HepG2 (cell line): ENCODE results near the gene NGFR. TPM values are rescaled to one million over a fixed set of nuclear protein-coding genes. Genes with fewer than 3 reads are reported as not detected.

ENCODE experiments used
- ATAC-seq: fragments of 200-7000 bp; cut with Tn5 transposase; 3 replicates; pipeline ENCODE4 v1.9.1; 2020; ENCODE audit warnings: mild to moderate bottlenecking, moderate library complexity
- BruUV-seq: library from RNA; stranded (reverse); fragments of 400-500 nt; replicated peaks from 2 replicates; lab custom pipeline; 2021; lab: Mats Ljungman, UMichigan
- CTCF ChIA-PET: fragments of 300-600 bp; formaldehyde crosslinking; extraction: SDS; loops from one replicate; lab custom pipeline; 2021; ENCODE audit warnings: low total read pairs, inconsistent platforms, low intra/inter-chr PET ratio; lab: Yijun Ruan, JAX
- POLR2A ChIA-PET: fragments of 350-600 bp; sonication (Branson Sonifier 250); formaldehyde crosslinking; loops from one replicate; lab custom pipeline; 2020; ENCODE audit warnings: antibody characterized with exemption, inconsistent platforms; lab: Yijun Ruan, JAX
- DNase-seq: peaks from one replicate; pipeline ENCODE4 v3.0.0-alpha.2; 2015; ENCODE audit warnings: low spot score
- FAIRE-seq: peaks from 3 replicates; lab custom pipeline; 2011; peaks lifted over from hg19 to GRCh38; lab: Jason Lieb, UNC
- H2AFZ ChIP-seq: one replicate; pipeline ENCODE4 v1.6.1; 2011; ENCODE audit warnings: low read length, inconsistent platforms
- H3K27ac ChIP-seq: fragments of 300-600 bp; 3 replicates; pipeline ENCODE4 v1.8.0; 2011; ENCODE audit warnings: mixed run types, mild to moderate bottlenecking, mixed read lengths, low read length, inconsistent platforms; ENCODE audit not compliant: insufficient read depth; ENCODE audit errors: extremely low read length
- H3K27me3 ChIP-seq, 2 experiments: fragments of 200-600 bp in 1 of 2; 2 replicates in 1 of 2; 3 replicates in 1 of 2; pipeline versions ENCODE4 v1.6.0 to v1.8.0; 2011; ENCODE audit warnings: low read length in 2 of 2, mild to moderate bottlenecking in 2 of 2, moderate library complexity in 2 of 2, inconsistent platforms in 1 of 2; ENCODE audit not compliant: insufficient read depth in 2 of 2, control insufficient read depth in 1 of 2
- H3K36me3 ChIP-seq, 2 experiments: fragments of 200-600 bp in 1 of 2; replicated peaks in 1 of 2; 2 replicates in 1 of 2; 3 replicates in 1 of 2; pipeline versions ENCODE4 v1.5.1 to v1.8.0; 2011; ENCODE audit warnings: low read length in 2 of 2, inconsistent platforms in 1 of 2; ENCODE audit not compliant: insufficient read depth in 2 of 2, control insufficient read depth in 1 of 2
- H3K4me1 ChIP-seq: 2 replicates; pipeline ENCODE4 v1.5.1; 2012; ENCODE audit warnings: low read length, inconsistent platforms; ENCODE audit not compliant: insufficient read depth
- H3K4me2 ChIP-seq: 2 replicates; pipeline ENCODE4 v1.6.0; 2011; ENCODE audit warnings: low read depth, low read length, inconsistent platforms
- H3K4me3 ChIP-seq, 3 experiments: fragments of 200-600 bp in 1 of 3; sonication (generic), shearing (Covaris generic) in 1 of 3; replicated peaks in 1 of 3; 2 replicates each; pipeline ENCODE4 v1.5.1; 2011 to 2016; ENCODE audit warnings: low read length in 3 of 3, inconsistent platforms in 2 of 3, low read depth in 2 of 3, mild to moderate bottlenecking in 2 of 3, control low read depth in 1 of 3, mixed read lengths in 1 of 3; ENCODE audit not compliant: insufficient read depth in 1 of 3
- H3K79me2 ChIP-seq: one replicate; pipeline ENCODE4 v1.6.1; 2011; ENCODE audit warnings: low read length, inconsistent platforms; ENCODE audit not compliant: insufficient read depth
- H3K9ac ChIP-seq: 2 replicates; pipeline ENCODE4 v1.6.0; 2011; ENCODE audit warnings: mild to moderate bottlenecking, low read depth, low read length, inconsistent platforms; ENCODE audit not compliant: insufficient read depth
- H3K9me3 ChIP-seq: 2 replicates; pipeline ENCODE4 v1.5.1; 2012; ENCODE audit warnings: mild to moderate bottlenecking, low read length
- H4K20me1 ChIP-seq: 2 replicates; pipeline ENCODE4 v1.6.0; 2011; ENCODE audit warnings: inconsistent platforms, mild to moderate bottlenecking, low read length, moderate library complexity; ENCODE audit not compliant: insufficient read depth
- DPF2 ChIP-seq: sonication (generic); formaldehyde crosslinking; IDR thresholded peaks from 2 replicates; pipeline ENCODE4 v1.4.0; 2020; ENCODE audit warnings: mild to moderate bottlenecking, low read depth, missing genetic modification reagents, borderline replicate concordance
- FOXO1 ChIP-seq: sonication (generic); formaldehyde crosslinking; IDR thresholded peaks from 2 replicates; pipeline ENCODE4 v1.4.0; 2020; ENCODE audit warnings: missing genetic modification reagents
- KLF13 ChIP-seq: sonication (generic); formaldehyde crosslinking; IDR thresholded peaks from 2 replicates; pipeline ENCODE4 v1.4.0; 2020; ENCODE audit warnings: mild to moderate bottlenecking, missing genetic modification reagents
- MAF1 ChIP-seq: sonication (generic); formaldehyde crosslinking; IDR thresholded peaks from 2 replicates; pipeline ENCODE4 v1.5.0; 2020; ENCODE audit warnings: missing genetic modification reagents, borderline replicate concordance
- PITX1 ChIP-seq: sonication (generic); formaldehyde crosslinking; IDR thresholded peaks from 2 replicates; pipeline ENCODE4 v1.5.1; 2020; ENCODE audit warnings: mild to moderate bottlenecking, missing genetic modification reagents
- YEATS4 ChIP-seq: sonication (generic); formaldehyde crosslinking; IDR thresholded peaks from 2 replicates; pipeline ENCODE4 v1.4.0; 2020; ENCODE audit warnings: missing genetic modification reagents, borderline replicate concordance
- ZFP37 ChIP-seq: sonication (generic); formaldehyde crosslinking; IDR thresholded peaks from 2 replicates; pipeline ENCODE4 v1.4.0; 2020; ENCODE audit warnings: missing genetic modification reagents, borderline replicate concordance
- ZNF230 ChIP-seq: sonication (generic); formaldehyde crosslinking; IDR thresholded peaks from 2 replicates; pipeline ENCODE4 v1.4.0; 2020; ENCODE audit warnings: mild to moderate bottlenecking, missing genetic modification reagents
- ZNF564 ChIP-seq: sonication (generic); formaldehyde crosslinking; IDR thresholded peaks from 2 replicates; pipeline ENCODE4 v1.8.1; 2023; ENCODE audit warnings: mild to moderate bottlenecking, missing genetic modification reagents
- ZNF629 ChIP-seq: sonication (generic); formaldehyde crosslinking; conservative IDR thresholded peaks from 2 replicates; pipeline ENCODE4 v1.5.0; 2020; ENCODE audit warnings: missing genetic modification reagents
- WGBS: methylation state at CpG from one replicate; pipeline ENCODE4 v1.1.6; 2017; ENCODE audit warnings: low lambda C conversion rate; 5-methylcytosine and 5-hydroxymethylcytosine counted together
- in situ Hi-C: cut with HindIII; loops from 2 replicates; pipeline ENCODE4 v1.10.0; 2017; ENCODE audit warnings: low pct_unique_long_range_greater_than_20kb; ENCODE audit not compliant: extremely low pct_ligation_motif_present
- intact Hi-C: fragments of 100-400 bp; cut with micrococcal nuclease; formaldehyde crosslinking; loops from one replicate; pipeline ENCODE4 v1.10.0; 2022; ENCODE audit not compliant: unreplicated experiment
- polyA plus RNA-seq, 8 experiments: library from polyadenylated mRNA; depleted of rRNA in 3 of 8; stranded (reverse) in 7 of 8; unstranded in 1 of 8; fragments of >200 nt; fragmentation: Illumina TruSeq in 4 of 8; extraction: Trizol in 4 of 8; gene quantifications; 2 replicates each; pipeline versions ENCODE4 v1.2.1 to v1.2.3, GENCODE V29; 2011 to 2016; ENCODE audit warnings: low read depth in 4 of 8, missing spikeins in 1 of 8, mixed read lengths in 1 of 8; ENCODE audit not compliant: insufficient read depth in 1 of 8
- total RNA-seq, 5 experiments: library from RNA; depleted of rRNA; stranded (reverse); fragments of >200 nt; fragmentation: Illumina TruSeq; extraction: Trizol; gene quantifications; 2 replicates each; pipeline ENCODE4 v1.2.3, GENCODE V29; 2016; ENCODE audit warnings: low read depth in 1 of 5
- TF ChIP-seq, protein P1 (sequence below): sonication (generic); formaldehyde crosslinking; IDR thresholded peaks from 2 replicates; pipeline ENCODE4 v1.5.0; 2020; ENCODE audit warnings: mild to moderate bottlenecking, missing genetic modification reagents, borderline replicate concordance

Gene NGFR
- total and polyA plus RNA-seq, 2 of the 13 experiments (the other 11 are each of a cell fraction or from before 2014, with no cell fraction given) = 1.1 to 1.8 TPM

DNA sequence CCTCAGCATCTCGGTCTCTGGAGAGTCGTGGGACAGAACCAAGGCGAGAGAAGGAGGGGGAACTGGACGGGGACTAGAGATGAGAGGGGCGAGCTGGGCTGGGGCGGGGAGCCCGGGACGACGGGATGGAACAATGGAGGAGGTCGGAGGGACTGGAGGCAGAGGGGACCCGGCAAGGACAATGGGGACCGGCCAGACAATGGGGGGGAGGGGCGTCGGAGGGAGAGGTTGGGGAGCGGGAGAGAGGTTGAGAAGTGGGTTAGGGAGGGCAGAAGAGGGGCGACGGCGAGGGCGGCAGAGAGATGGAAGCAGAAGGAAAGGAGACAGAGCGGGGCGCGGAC is 719 bp downstream of the NGFR start:
- Histone ChIP-seq H3K9me3 (no peaks in the 10 kb centered on the region), H3K27me3 (peaks cover 22 to 83% of the 10 kb centered on the region in 2 experiments), H3K4me2 (0 out of 2 replicates have a peak overlapping the region, but pooled peaks have one; percentile 74), H3K27ac (no peak overlapping the region), H3K9ac (no peak overlapping the region), H4K20me1 (no peaks in the 10 kb centered on the region; the same call in 1 of the 2 replicates), H2AFZ (no peak overlapping the region), H3K4me3 (peak overlapping the region in 1 of 3 experiments; percentile 70; a peak in 1 of 6 replicates), H3K4me1 (peaks cover 25% of the 10 kb centered on the region), H3K36me3 (no peaks in the 10 kb centered on the region)
- in situ Hi-C loops = loop anchor here (5.0 kb wide), 2 partner anchors 56 to 59 kb away; no protein-coding TSS in a partner anchor
- POLR2A ChIA-PET = interaction anchor here (1.0 kb wide), 1 partner anchor 20 kb away, joined by 5 read pairs; no protein-coding TSS in a partner anchor
- BruUV-seq = no TSS peak
- no peak for FAIRE-seq
- no peak for ATAC-seq
- CTCF ChIA-PET = interaction anchor here (0.8 to 3.3 kb wide), 5 partner anchors 52 to 88 kb away, joined by 3 to 23 read pairs (median 4); no protein-coding TSS in a partner anchor
- TF ChIP-seq KLF13 (CRISPR knock-in tag) = no peak
- 0 out of 2 replicates have a peak, but pooled peaks have one; percentile 9 for TF ChIP-seq ZNF230
- TF ChIP-seq, all 625 proteins: peak for 1
- no peak for DNase-seq
- WGBS = 25% methylated on average over 22 of the region's 22 CpGs
- intact Hi-C loops = loop anchor here (1.0 to 10.0 kb wide), 4 partner anchors 53 to 1511 kb away; no protein-coding TSS in a partner anchor
- H3K79me2 ChIP-seq = no peaks in the 10 kb centered on the region

DNA sequence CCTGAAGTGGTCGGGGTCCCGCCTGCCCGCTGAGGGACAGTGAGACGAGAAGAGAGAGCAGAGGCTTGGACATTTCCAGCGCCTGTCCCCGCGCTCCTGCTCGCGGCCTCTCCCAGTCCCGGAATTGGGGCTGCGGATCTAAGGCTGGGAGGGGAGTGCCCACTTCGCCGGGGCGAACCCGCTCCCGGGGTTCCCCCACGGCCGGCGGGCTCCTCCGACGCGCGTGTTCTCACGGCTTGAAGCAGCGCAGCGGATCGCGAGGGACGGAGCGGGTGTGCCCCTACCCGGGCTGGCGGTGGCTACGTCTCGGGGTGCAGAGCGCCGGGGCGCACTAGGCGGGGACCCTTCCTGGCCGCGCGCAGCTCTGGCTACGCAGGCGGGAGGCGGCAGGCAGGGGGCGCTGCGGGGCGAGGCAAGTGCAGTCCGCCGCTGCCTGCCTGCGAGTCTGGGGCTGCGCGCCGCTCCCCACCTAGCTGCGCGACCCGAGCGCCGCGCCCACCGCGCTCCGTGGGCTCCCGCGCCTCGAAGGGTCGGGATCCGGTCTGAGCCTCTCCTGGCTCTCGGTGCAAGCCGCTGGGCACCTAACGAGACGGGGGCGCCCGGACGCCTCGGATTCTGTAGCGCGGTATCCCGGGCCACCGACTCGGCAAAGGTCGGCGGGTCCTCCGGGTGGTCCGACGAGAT is 1.2 kb downstream of the NGFR start:
- Histone ChIP-seq H3K9ac (no peak overlapping the region), H3K27ac (no peak overlapping the region), H3K36me3 (no peaks in the 10 kb centered on the region), H3K9me3 (no peaks in the 10 kb centered on the region), H3K4me3 (peak overlapping the region; percentile 44 to 70 (median 55); a peak in 5 of 6 replicates), H3K27me3 (peaks cover 22 to 83% of the 10 kb centered on the region in 2 experiments), H4K20me1 (no peaks in the 10 kb centered on the region; the same call in 1 of the 2 replicates), H3K79me2 (no peaks in the 10 kb centered on the region), H3K4me1 (peaks cover 25% of the 10 kb centered on the region), H3K4me2 (peak overlapping the region; percentile 74), H2AFZ (no peak overlapping the region)
- no TSS peak for BruUV-seq
- FAIRE-seq = no peak
- ATAC-seq = peak; percentile 92
- ChIA-PET POLR2A (interaction anchor here (1.0 kb wide), 1 partner anchor 19 kb away, joined by 5 read pairs; no protein-coding TSS in a partner anchor), CTCF (interaction anchor here (0.8 to 3.3 kb wide), 5 partner anchors 52 to 88 kb away, joined by 3 to 23 read pairs (median 4); no protein-coding TSS in a partner anchor)
- DNase-seq = no peak
- 18% methylated on average over 39 of the region's 85 CpGs for WGBS
- in situ Hi-C loops (loop anchor here (5.0 kb wide), 2 partner anchors 56 to 59 kb away; no protein-coding TSS in a partner anchor), intact Hi-C loops (loop anchor here (1.0 to 10.0 kb wide), 4 partner anchors 52 to 1511 kb away; no protein-coding TSS in a partner anchor)
- 0 out of 2 replicates have a peak, but pooled peaks have one; percentile 8 for TF ChIP-seq ZNF629 (CRISPR knock-in tag)
- no peak for TF ChIP-seq ZNF564
- TF ChIP-seq YEATS4 (CRISPR knock-in tag) = peak; percentile 36; the same call in 1 of the 2 replicates
- TF ChIP-seq FOXO1 (CRISPR knock-in tag) = peak; percentile 53; the same call in 1 of the 2 replicates
- peak; percentile 26; the same call in 1 of the 2 replicates for TF ChIP-seq ZFP37 (CRISPR knock-in tag)
- 0 out of 2 replicates have a peak, but pooled peaks have one; percentile 50 for TF ChIP-seq MAF1 (CRISPR knock-in tag)
- TF ChIP-seq, protein P1, sequence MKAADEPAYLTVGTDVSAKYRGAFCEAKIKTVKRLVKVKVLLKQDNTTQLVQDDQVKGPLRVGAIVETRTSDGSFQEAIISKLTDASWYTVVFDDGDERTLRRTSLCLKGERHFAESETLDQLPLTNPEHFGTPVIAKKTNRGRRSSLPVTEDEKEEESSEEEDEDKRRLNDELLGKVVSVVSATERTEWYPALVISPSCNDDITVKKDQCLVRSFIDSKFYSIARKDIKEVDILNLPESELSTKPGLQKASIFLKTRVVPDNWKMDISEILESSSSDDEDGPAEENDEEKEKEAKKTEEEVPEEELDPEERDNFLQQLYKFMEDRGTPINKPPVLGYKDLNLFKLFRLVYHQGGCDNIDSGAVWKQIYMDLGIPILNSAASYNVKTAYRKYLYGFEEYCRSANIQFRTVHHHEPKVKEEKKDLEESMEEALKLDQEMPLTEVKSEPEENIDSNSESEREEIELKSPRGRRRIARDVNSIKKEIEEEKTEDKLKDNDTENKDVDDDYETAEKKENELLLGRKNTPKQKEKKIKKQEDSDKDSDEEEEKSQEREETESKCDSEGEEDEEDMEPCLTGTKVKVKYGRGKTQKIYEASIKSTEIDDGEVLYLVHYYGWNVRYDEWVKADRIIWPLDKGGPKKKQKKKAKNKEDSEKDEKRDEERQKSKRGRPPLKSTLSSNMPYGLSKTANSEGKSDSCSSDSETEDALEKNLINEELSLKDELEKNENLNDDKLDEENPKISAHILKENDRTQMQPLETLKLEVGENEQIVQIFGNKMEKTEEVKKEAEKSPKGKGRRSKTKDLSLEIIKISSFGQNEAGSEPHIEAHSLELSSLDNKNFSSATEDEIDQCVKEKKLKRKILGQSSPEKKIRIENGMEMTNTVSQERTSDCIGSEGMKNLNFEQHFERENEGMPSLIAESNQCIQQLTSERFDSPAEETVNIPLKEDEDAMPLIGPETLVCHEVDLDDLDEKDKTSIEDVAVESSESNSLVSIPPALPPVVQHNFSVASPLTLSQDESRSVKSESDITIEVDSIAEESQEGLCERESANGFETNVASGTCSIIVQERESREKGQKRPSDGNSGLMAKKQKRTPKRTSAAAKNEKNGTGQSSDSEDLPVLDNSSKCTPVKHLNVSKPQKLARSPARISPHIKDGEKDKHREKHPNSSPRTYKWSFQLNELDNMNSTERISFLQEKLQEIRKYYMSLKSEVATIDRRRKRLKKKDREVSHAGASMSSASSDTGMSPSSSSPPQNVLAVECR (CRISPR knock-in tag) = peak; percentile 11; the same call in 1 of the 2 replicates
- 0 out of 2 replicates have a peak, but pooled peaks have one; percentile 3 for TF ChIP-seq PITX1
- TF ChIP-seq DPF2 (CRISPR knock-in tag) = no peak
